GM21381 (cell line): ENCODE measurements around the gene ST6GALNAC6.
A peak's percentile ranks its signal among the peaks of the same experiment; 100 is the strongest.

Experiments
- ATAC-seq: cut with Tn5 transposase; IDR thresholded peaks from one replicate; pipeline ENCODE4 v1.9.1; 2021; ENCODE audit warnings: mild to moderate bottlenecking, moderate library complexity; ENCODE audit not compliant: unreplicated experiment

The ST6GALNAC6 gene

DNA sequence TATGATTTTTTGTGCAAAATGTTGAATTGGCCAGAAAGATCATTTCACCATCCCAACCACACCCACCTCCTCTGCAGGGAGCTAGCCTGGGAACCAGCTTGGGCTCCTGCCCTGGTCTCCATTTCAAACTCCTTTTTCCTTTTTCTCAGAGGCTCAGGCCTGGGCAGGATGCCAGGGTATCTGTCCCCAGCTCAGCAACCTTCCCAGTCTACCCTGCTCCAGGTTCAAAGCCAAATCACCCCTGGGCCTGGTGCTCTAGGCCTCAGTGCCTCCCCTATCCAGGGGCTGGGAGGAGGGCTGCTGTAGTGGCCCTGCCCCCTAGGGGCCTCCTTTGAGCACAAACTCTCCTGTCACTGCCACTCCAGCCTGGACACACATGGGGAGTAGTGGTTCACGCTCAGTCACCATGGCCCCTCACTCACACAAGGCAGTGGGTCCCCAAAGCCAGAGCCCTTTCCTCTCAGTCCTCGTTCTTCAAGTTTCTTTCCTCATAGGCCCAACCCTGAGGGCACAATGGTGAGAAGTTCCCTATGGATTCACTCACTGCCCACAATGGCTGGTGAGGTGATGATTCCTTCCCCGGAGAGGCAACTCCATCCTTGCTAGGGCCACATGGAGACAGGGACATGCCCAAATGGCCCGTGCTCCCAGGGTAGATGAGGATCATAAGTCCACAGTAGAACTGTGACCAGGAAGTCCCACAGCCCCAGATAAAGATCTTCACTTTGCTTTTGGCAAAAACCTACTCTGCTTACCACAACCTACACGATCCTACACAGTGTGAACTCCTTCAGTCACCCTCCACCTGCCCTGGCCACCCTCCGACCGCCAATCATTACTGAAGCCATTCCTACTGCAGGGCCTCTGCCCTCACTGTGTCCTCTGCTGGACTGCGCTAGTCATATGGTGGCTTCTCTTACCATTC, 19.0 kb upstream of the ST6GALNAC6 start:
- no peak for ATAC-seq

- no peak for ATAC-seq
These were observed 18.2 kb upstream of the ST6GALNAC6 start for GRCh38 chr9:127917603-127918002.

DNA sequence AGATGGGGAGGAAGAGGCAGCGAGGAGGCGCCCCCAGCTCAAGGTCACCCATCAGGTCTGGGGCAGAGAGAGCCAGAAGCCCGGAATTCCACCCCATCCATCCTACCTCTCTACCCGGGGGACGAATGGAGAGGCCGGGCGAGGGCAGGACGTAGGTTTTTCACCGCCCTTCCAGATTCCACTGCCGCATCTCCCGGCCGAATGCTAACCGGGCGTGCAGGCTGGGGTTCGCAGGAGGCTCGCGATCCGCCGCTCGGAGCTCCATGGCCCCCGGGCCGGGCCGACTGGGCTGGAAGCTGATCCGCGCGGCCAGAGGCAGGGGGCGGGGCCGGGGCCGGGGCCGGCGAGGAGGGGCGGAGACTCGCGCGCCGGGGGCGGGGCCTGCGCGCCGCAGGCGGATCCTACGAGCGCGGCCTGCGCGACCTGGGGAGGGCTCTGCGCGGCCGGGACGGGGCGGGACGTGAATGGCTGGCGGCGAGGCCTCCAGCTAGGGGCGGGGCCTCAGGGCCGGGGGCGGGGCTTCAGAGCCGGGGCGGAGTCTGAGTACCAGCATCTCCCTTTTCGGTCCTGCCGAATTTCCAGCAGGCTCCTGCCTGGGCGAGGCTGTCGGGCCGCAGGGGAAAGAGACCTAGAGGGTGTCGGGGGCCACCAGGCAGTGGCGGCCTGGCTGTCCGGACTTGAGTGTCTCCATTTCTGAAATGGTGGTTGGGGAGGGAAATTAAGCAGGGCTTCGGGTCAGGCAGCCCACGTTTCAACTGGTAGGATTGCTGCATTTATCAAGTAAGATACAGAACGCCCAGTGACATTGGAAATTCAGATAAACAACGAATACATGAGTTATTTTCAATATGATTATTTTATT, 17.5 kb upstream of the ST6GALNAC6 start, which contains the start of gene ST6GALNAC4:
TSS of gene ST6GALNAC4 (minus strand) at position 322 of the 862 bp plus-strand sequence. CDS start 622 bp downstream, outside the sequence.
- ATAC-seq: peak; percentile 69

GRCh38 chr9:127915801-127916719, 16.7 kb upstream of the ST6GALNAC6 start:
- no peak for ATAC-seq

GRCh38 chr9:127915325-127915752, 15.9 kb upstream of the ST6GALNAC6 start:
- ATAC-seq: no peak

DNA sequence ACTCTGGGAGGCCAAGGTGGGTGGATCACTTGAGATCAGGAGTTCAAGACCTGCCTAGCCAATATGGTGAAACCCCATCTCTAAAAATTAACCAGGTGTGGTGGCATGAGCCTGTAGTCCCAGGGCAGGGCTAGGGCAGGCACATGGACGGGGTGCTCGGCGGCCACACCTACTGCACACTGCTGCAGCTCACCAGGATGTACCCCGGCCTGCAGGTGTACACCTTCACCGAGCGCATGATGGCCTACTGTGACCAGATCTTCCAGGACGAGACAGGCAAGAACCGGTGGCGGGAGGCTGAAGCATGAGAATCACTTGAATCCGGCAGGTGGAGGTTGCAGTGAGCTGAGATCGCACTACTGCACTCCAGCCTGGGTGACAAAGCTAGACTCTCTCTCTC, 14.3 kb upstream of the ST6GALNAC6 start:
- ATAC-seq: no peak

GRCh38 chr9:127912882-127913281, 13.5 kb upstream of the ST6GALNAC6 start:
- ATAC-seq: no peak

GRCh38 chr9:127912296-127912695, 12.9 kb upstream of the ST6GALNAC6 start:
- no peak for ATAC-seq

DNA sequence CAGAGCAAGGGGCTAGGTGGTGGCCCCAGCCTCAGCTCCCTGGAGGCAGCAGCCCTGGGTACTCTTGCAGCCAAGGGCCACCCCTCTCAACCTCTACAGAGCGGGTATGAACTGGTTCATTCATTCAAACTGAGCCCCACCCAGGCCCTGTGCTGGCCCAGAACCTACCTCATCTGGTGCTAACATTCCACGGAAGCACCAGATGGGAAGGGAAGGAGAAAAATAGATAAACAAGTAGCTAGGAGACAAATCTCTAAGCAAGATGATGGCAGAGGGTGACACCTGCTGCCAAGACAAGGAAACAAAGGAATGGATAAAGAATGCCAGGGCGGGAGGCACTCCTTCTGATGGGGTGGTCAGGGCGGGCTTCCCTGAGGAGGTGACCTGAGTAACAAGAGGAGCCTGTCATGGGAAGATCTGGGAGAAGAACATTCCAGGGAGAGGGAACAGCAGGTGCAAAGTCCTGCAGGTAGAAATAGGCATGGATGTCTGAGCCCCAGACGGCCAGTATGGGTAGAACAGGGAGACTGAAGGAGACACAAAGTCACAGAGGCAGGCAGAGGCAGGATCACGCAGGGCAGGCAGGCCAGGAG, 11.3 kb upstream of the ST6GALNAC6 start:
- no peak for ATAC-seq

DNA sequence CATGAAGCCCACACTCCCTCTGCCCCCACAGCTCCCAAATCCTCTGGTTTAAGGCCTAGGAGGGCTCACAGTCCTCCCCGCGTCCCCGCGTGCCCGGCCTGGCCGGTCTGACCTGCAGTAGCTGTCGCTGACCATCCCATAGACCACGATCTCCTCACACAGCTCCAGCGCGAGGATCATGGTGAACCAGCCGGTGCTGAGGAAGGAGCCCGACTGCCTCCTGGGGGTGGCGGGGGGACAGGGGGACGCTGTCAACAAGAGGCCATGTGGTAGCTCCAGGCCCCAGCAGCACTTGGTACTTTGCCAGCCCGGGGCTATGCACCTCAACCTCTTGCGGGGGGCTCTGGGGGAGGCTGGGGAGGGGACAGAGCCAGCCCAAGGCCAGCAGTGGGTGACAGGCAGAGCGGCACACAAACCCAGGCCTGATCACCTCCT, 10.5 kb upstream of the ST6GALNAC6 start:
- ATAC-seq: no peak

DNA sequence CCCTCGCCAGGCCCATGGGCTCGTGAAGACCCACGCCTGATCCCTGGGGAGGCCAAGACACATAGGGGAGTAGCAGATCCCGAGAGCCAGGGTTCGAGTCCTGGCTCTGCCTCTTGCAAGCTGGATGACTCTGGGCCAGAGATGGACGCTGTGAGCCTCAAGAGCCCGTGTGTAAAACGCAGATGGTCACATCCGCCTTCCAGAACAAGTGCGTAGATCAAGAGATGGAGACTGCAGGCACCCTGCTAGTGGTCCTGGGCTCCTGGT, 9.2 kb upstream of the ST6GALNAC6 start:
- no peak for ATAC-seq

GRCh38 chr9:127907867-127908659, 8.7 kb upstream of the ST6GALNAC6 start:
- no peak for ATAC-seq

DNA sequence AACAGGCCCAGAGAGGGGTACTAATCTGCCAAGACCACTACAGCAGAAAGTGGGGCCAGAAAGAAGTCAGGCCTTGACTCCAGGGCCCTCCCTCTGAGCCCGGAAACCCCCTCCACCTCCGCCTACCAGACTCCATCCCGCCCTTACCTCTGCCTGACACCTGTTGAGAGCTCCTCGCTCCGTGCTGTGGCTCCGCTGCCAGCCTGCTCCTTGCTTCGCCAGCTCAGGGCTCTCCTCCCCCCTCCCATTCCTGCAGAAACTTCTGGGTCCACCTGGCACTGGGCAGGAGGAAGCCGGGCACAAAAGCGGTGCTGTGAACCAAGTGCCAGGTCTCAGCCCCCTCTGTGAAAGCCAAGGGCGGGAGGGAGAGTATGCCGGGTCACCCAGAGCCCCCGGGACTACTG, 6.4 kb upstream of the ST6GALNAC6 start:
- ATAC-seq: no peak

- no peak for ATAC-seq
These were observed 5.8 kb upstream of the ST6GALNAC6 start for GRCh38 chr9:127905004-127905728.

DNA sequence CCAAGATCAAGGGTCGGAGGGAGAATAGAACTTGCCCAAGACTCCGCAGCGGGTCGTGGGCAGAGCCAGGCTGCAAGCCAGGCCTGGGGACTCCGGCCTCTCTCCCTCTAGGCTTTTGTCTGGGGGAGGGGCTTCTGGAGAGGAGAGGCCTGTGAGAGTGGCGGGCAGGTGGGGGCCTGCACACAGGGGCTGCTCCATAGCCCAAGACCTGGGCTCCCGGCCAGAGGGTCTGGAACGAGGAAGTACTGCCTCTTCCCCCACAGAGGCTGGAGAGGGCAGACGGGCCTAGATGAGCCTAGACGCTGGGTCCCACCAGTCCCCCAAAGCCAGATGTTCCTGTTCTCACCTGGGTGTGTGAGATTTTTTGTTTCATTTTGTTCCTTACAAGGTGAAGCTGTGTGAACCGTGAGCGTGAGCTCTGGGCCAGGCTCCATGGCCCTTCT, 5.2 kb upstream of the ST6GALNAC6 start:
- no peak for ATAC-seq

DNA sequence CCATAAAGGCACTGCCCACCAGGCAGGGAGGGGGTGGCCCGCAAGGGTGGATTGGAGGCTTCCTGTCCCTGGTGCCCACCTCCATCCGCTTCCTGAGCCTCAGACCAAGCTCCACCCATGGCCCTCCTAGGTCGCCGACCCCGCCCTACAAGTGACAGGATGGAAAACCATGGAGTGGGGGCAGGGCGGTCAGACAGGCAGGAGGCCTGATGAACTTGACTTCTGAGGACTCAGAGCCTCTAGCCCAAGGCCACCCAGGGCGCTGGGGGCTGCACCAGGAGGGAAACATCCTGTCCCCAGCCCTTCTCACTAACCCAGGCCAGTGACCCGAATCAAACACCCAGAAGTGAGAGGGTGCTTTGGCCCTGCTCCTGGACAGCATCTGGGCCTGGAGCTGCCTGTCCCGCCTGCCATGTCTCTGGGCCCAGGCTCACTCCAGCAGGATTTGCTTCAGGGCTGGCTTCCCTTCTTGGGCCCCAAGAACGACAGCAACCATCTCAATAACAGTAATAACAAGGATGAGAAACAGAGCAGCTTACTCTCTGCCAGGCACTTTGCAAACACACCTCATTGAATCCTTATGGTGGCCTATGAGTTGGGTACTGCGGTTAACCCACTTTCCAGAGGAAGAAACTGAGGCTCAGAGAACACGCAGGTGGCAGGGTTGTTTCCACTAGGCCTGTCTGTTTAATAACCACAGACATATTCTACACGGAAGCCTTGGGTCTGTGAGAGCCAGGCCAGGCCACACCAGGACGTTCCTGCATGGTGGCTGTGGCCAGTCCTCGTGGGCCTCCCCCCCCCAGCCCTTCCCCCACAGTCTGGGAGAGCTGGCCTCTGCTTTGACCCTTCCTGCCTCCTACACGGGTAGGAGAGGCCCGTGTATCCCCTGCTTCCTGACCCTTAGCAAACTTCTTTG, 4.4 kb upstream of the ST6GALNAC6 start:
- ATAC-seq: peak; percentile 34

DNA sequence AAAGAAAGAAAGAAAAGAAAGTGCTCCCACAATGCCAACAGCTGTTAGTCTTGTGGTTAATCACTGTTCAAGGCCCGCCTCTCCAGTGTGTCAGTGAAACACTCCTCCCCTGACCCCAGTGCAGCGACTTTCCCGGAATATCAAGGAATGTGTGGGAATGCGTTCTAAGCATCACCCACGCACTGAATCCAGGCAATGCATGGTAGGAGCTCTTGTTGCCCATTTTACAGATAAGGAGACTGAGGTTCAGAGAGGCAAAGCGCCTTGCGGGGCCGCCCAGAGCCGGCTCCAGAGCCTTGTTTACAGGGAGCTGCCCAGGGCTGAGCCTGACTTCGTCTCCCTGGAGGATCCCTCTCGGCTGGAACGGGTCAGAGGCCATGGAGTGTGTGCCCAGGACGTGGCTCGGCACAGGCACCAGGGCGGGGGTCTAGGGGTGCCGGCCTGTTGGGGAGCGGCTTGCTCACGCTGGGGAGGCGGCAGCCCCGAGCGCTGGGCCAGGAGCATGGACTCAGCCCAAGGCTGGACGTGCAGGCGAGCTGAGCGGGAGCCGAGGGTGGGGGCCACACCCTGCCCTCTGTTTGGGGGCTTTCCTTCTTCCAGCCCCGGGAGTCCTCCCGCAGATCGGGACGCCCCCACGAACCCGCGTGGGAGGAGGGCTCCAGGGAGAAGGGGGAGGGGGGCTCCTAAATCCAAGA, 823 bp downstream of the ST6GALNAC6 start:
- peak; percentile 15 for ATAC-seq
